Mesendoderm (in vitro differentiated cells): ENCODE results near the gene NCBP1.

Experiments used
- DNase-seq: peaks from one replicate; pipeline ENCODE4 v3.0.0; 2013
- H2AK5ac ChIP-seq: 2 replicates; pipeline ENCODE4 v1.6.1; 2013; ENCODE audit warnings: low read length, inconsistent platforms
- H2BK120ac ChIP-seq: 2 replicates; pipeline ENCODE4 v1.6.1; 2013; ENCODE audit warnings: low read depth, mild to moderate bottlenecking, low read length, moderate library complexity, mixed read lengths
- H2BK15ac ChIP-seq: replicated peaks from 2 replicates; pipeline ENCODE4 v1.6.1; 2013; ENCODE audit warnings: low read depth, mild to moderate bottlenecking, moderate library complexity
- H2BK5ac ChIP-seq: 2 replicates; pipeline ENCODE4 v1.6.1; 2013; ENCODE audit warnings: low read length, inconsistent platforms
- H3K18ac ChIP-seq: 2 replicates; pipeline ENCODE4 v1.6.1; 2013; ENCODE audit warnings: mild to moderate bottlenecking, low read length, mixed read lengths
- H3K23ac ChIP-seq: one replicate; pipeline ENCODE4 v1.6.1; 2013; ENCODE audit warnings: low read length
- H3K27ac ChIP-seq: 2 replicates; pipeline ENCODE4 v1.5.1; 2013; ENCODE audit warnings: low read depth, mild to moderate bottlenecking, inconsistent platforms, low read length, moderate library complexity
- H3K27me3 ChIP-seq: 2 replicates; pipeline ENCODE4 v1.6.1; 2013; ENCODE audit warnings: low read length, control low read depth, mild to moderate bottlenecking, inconsistent platforms; ENCODE audit not compliant: insufficient read depth, poor library complexity
- H3K36me3 ChIP-seq: 2 replicates; pipeline ENCODE4 v1.6.1; 2013; ENCODE audit warnings: low read length, inconsistent platforms; ENCODE audit not compliant: control insufficient read depth, insufficient read depth
- H3K4ac ChIP-seq: one replicate; pipeline ENCODE4 v1.6.1; 2013; ENCODE audit warnings: low read depth, mild to moderate bottlenecking, low read length, moderate library complexity
- H3K4me1 ChIP-seq: 2 replicates; pipeline ENCODE4 v1.6.1; 2013; ENCODE audit warnings: low read depth, low read length, inconsistent platforms; ENCODE audit not compliant: control insufficient read depth
- H3K4me2 ChIP-seq: 2 replicates; pipeline ENCODE4 v1.6.1; 2013; ENCODE audit warnings: low read length
- H3K4me3 ChIP-seq: 2 replicates; pipeline ENCODE4 v1.5.1; 2013; ENCODE audit warnings: mild to moderate bottlenecking, low read length
- H3K56ac ChIP-seq: one replicate; pipeline ENCODE4 v1.6.1; 2013; ENCODE audit warnings: low read length
- H3K79me1 ChIP-seq: 2 replicates; pipeline ENCODE4 v1.6.1; 2013; ENCODE audit warnings: low read length, inconsistent platforms
- H3K79me2 ChIP-seq: 2 replicates; pipeline ENCODE4 v1.6.1; 2013; ENCODE audit warnings: mild to moderate bottlenecking, low read length; ENCODE audit not compliant: control insufficient read depth, insufficient read depth
- H3K9ac ChIP-seq: 2 replicates; pipeline ENCODE4 v1.6.1; 2013; ENCODE audit warnings: low read length, inconsistent platforms
- H4K5ac ChIP-seq: one replicate; pipeline ENCODE4 v1.6.1; 2013; ENCODE audit warnings: low read length
- H4K8ac ChIP-seq: one replicate; pipeline ENCODE4 v1.6.1; 2013; ENCODE audit warnings: low read depth, mild to moderate bottlenecking, control low read depth, low read length, moderate library complexity
- WGBS: extraction: QIAGEN DNeasy Blood & Tissue Kit; methylation state at CpG from one replicate; pipeline ENCODE4 v1.1.7; 2013; ENCODE audit warnings: low lambda C conversion rate, missing lambda C conversion rate; ENCODE audit not compliant: insufficient coverage; ENCODE audit errors: extremely low coverage; 5-methylcytosine and 5-hydroxymethylcytosine counted together

NCBP1 gene

DNA sequence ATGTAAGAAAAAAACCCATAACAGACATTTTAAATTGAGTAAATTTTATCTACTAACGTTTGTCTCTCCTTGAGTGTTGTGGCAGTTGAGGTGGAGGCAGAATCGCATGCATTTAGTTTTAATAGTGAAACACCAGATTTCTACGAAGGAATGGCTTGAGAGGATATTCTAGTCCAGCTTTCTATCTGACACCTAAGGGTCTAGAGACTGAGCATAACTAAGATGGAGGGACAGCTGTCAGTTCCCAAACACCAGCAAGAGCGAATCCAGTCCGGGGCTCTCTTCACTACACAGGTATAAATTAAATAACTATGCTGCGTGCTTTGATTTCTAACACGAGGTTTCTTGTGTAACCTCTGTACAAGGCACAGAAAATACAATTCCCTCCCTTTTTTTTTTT, 1.4 kb downstream of the NCBP1 start:
- H3K18ac ChIP-seq: no peak overlapping the region
- H3K56ac ChIP-seq: peak overlapping the region; percentile 57
- no peak overlapping the region for H2BK5ac ChIP-seq
- H3K23ac ChIP-seq: no peak overlapping the region
- H2BK15ac ChIP-seq: no peak overlapping the region
- H3K4me3 ChIP-seq: no peak overlapping the region
- no CpG with 5 or more reads among the region's 7 CpGs for WGBS
- H3K27ac ChIP-seq: no peak overlapping the region
- H3K79me2 ChIP-seq: peaks cover 65% of the 10 kb centered on the region
- no peak for DNase-seq
- no peaks in the 10 kb centered on the region for H3K4me1 ChIP-seq
- no peak overlapping the region for H2BK120ac ChIP-seq
- no peaks in the 10 kb centered on the region for H3K27me3 ChIP-seq
- peak overlapping the region; percentile 98 for H3K9ac ChIP-seq
- H4K5ac ChIP-seq: no peak overlapping the region
- H4K8ac ChIP-seq: no peak overlapping the region
- H3K36me3 ChIP-seq: no peaks in the 10 kb centered on the region
- H3K4me2 ChIP-seq: peak overlapping the region; percentile 49
- peaks cover 9% of the 10 kb centered on the region for H3K79me1 ChIP-seq
- no peak overlapping the region for H2AK5ac ChIP-seq
- no peak overlapping the region for H3K4ac ChIP-seq

DNA sequence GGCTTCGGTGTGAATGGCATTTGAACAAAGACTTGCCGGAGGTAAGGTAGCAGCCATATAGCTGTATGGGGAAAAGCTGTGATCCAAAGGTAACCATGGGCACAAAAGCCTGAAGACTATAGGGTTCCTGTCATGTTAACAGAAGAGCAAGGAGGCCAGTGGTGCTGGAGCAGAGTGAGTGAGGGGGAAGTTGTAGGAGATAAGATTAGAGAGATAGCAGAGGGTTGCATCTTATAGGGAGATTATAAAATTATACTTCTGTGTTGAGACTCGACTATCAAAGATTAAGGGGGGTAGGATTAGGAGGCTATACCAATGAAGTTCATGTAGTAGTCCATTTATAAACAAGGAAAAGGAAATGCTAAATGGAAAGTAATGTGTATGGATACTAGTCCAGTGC, 3.3 kb downstream of the NCBP1 start:
- WGBS: no CpG with 5 or more reads among the region's 3 CpGs
- no peak overlapping the region for H4K8ac ChIP-seq
- H3K23ac ChIP-seq: no peak overlapping the region
- H3K27ac ChIP-seq: no peak overlapping the region
- no peaks in the 10 kb centered on the region for H3K4me1 ChIP-seq
- no peaks in the 10 kb centered on the region for H3K27me3 ChIP-seq
- H4K5ac ChIP-seq: no peak overlapping the region
- H3K79me1 ChIP-seq: peaks cover 6% of the 10 kb centered on the region
- no peak overlapping the region for H2BK120ac ChIP-seq
- H3K9ac ChIP-seq: no peak overlapping the region
- no peak overlapping the region for H3K4ac ChIP-seq
- H2BK5ac ChIP-seq: no peak overlapping the region
- no peak overlapping the region for H3K18ac ChIP-seq
- H3K79me2 ChIP-seq: peaks cover 55% of the 10 kb centered on the region
- no peak overlapping the region for H3K56ac ChIP-seq
- peak; percentile 43 for DNase-seq
- H3K36me3 ChIP-seq: no peaks in the 10 kb centered on the region
- H2BK15ac ChIP-seq: no peak overlapping the region
- no peak overlapping the region for H2AK5ac ChIP-seq
- no peak overlapping the region for H3K4me3 ChIP-seq
- H3K4me2 ChIP-seq: no peak overlapping the region

DNA sequence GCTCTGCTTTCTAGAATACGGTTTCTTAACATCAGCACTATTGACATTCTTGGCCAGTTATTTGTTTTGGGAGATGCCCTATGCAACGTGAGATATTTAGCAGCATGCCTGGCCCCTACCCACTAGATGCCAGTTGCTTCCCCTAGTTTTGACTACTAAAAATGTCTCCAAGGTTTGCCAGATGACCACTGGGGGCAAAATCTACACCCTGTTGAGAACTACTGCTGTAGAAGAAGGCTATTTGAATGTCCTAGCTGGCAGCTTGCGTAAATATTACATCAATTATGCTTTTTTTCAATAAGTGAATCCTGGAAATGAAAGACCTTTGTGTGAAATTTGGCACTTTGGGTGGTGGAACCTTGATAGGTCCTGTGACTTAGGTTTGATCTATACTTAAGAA, 5.0 kb downstream of the NCBP1 start:
- H2BK120ac ChIP-seq: no peak overlapping the region
- H3K4ac ChIP-seq: no peak overlapping the region
- H2BK5ac ChIP-seq: no peak overlapping the region
- H3K4me2 ChIP-seq: no peak overlapping the region
- no peak overlapping the region for H3K23ac ChIP-seq
- WGBS: no CpG with 5 or more reads among the region's 3 CpGs
- H3K56ac ChIP-seq: no peak overlapping the region
- H3K4me3 ChIP-seq: no peak overlapping the region
- H3K79me1 ChIP-seq: peaks cover 6% of the 10 kb centered on the region
- no peaks in the 10 kb centered on the region for H3K4me1 ChIP-seq
- H4K5ac ChIP-seq: no peak overlapping the region
- DNase-seq: peak; percentile 36
- no peaks in the 10 kb centered on the region for H3K27me3 ChIP-seq
- no peak overlapping the region for H2BK15ac ChIP-seq
- H3K27ac ChIP-seq: no peak overlapping the region
- no peak overlapping the region for H4K8ac ChIP-seq
- H3K79me2 ChIP-seq: peaks cover 52% of the 10 kb centered on the region
- H2AK5ac ChIP-seq: no peak overlapping the region
- no peak overlapping the region for H3K9ac ChIP-seq
- no peaks in the 10 kb centered on the region for H3K36me3 ChIP-seq
- H3K18ac ChIP-seq: no peak overlapping the region

- Histone ChIP-seq H3K4ac (no peak overlapping the region), H2BK15ac (no peak overlapping the region), H2AK5ac (no peak overlapping the region), H3K18ac (no peak overlapping the region), H2BK120ac (no peak overlapping the region), H3K79me1 (peaks cover 6% of the 10 kb centered on the region), H3K56ac (no peak overlapping the region), H3K27me3 (no peaks in the 10 kb centered on the region), H3K4me3 (no peak overlapping the region), H3K27ac (no peak overlapping the region), H3K79me2 (peaks cover 38% of the 10 kb centered on the region), H3K36me3 (no peaks in the 10 kb centered on the region), H4K8ac (no peak overlapping the region), H3K4me2 (no peak overlapping the region), H3K9ac (no peak overlapping the region), H2BK5ac (no peak overlapping the region), H4K5ac (no peak overlapping the region), H3K4me1 (no peaks in the 10 kb centered on the region), H3K23ac (no peak overlapping the region)
- no peak for DNase-seq
- WGBS: no CpG with 5 or more reads among the region's 2 CpGs
Observed at GRCh38 chr9:97640325-97640724, 6.7 kb downstream of the NCBP1 start.

DNA sequence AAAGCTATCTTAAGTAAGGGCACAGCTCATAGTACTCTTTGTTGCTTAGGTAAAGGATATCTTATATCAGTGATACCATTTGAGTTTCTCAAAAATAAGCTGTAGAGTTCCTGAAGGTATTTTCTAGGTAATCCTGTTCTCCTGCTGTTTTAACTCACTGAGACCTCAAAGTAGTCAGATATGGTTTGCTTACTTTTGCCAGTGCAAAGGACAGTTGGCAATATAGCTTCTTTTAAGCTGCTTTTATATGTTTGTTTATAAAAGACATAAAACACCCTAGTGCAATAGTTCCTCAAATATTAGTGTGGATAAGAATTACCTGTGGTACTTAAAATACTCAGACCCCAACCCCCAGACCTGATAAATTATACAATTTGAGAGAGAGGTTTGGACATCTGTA, 12.1 kb downstream of the NCBP1 start:
- Histone ChIP-seq H4K8ac (no peak overlapping the region), H3K23ac (no peak overlapping the region), H3K18ac (no peak overlapping the region), H3K4ac (no peak overlapping the region), H3K4me3 (no peak overlapping the region), H3K4me2 (no peak overlapping the region), H2BK15ac (no peak overlapping the region), H3K36me3 (peaks cover 2% of the 10 kb centered on the region), H3K27me3 (no peaks in the 10 kb centered on the region), H3K4me1 (no peaks in the 10 kb centered on the region), H2AK5ac (no peak overlapping the region), H3K79me2 (no peaks in the 10 kb centered on the region), H3K9ac (no peak overlapping the region), H2BK120ac (no peak overlapping the region), H3K56ac (no peak overlapping the region), H3K79me1 (no peaks in the 10 kb centered on the region), H4K5ac (no peak overlapping the region), H2BK5ac (no peak overlapping the region), H3K27ac (no peak overlapping the region)
- no peak for DNase-seq

DNA sequence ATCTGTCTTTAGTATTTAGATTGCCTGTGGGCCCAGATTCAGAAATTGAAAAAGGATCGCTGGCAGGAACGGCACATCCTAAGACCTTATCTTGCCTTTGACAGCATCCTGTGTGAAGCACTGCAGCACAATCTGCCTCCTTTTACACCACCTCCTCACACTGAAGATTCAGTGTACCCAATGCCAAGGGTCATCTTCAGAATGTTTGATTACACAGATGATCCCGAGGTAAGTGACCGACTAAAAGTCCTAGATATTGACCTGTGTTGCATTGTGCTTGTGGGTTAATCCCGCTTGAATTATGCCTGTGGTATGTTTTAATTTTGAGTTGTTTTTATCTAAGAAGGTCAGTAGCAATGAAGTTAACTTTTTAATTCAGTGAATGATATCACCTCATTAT, 14.4 kb downstream of the NCBP1 start:
- Histone ChIP-seq H2BK120ac (no peak overlapping the region), H3K18ac (no peak overlapping the region), H3K9ac (no peak overlapping the region), H3K79me2 (no peaks in the 10 kb centered on the region), H4K5ac (no peak overlapping the region), H2BK15ac (no peak overlapping the region), H3K4me3 (no peak overlapping the region), H2BK5ac (no peak overlapping the region), H2AK5ac (no peak overlapping the region), H3K27ac (no peak overlapping the region), H3K27me3 (no peaks in the 10 kb centered on the region), H3K36me3 (peaks cover 2% of the 10 kb centered on the region), H3K23ac (no peak overlapping the region), H3K4ac (no peak overlapping the region), H3K79me1 (no peaks in the 10 kb centered on the region), H3K4me2 (no peak overlapping the region), H3K4me1 (no peaks in the 10 kb centered on the region), H3K56ac (no peak overlapping the region), H4K8ac (no peak overlapping the region)
- WGBS: no CpG with 5 or more reads among the region's 5 CpGs
- DNase-seq: no peak
